Spleen (tissue), 7 donors: ENCODE measurements around the gene AMHR2.

Experiments
- CTCF ChIP-seq, 11 experiments: fragments of 200-600 bp in 7 of 11; fragments of 450-650 bp in 4 of 11; sonication (generic) in 4 of 11; IDR thresholded peaks in 8 of 11; conservative IDR thresholded peaks in 3 of 11; 1 replicate in 7 of 11; 2 replicates in 4 of 11; pipeline versions ENCODE4 v1.4.0 to v1.8.0; 2016 to 2021; ENCODE audit warnings: antibody characterized with exemption in 11 of 11, inconsistent platforms in 4 of 11, mild to moderate bottlenecking in 1 of 11
- POLR2A ChIP-seq, 3 donors: fragments of 450-650 bp; IDR thresholded peaks; one replicate each; pipeline ENCODE4 v1.5.1; 2017; ENCODE audit warnings: antibody characterized with exemption in 3 of 3, mild to moderate bottlenecking in 1 of 3
- POLR2AphosphoS5 ChIP-seq, 3 donors: sonication (generic); formaldehyde crosslinking; IDR thresholded peaks; one replicate each; pipeline ENCODE4 v1.5.1; 2017; ENCODE audit warnings: antibody characterized with exemption in 3 of 3
- donor health status: DM: no; HTN: no; CAD: no; lungs with moderate emphysema.
- donor health status: DM: no; HTN: no; CAD: no.
- donor health status: DM: no; HTN: no; CAD: no.

DNA sequence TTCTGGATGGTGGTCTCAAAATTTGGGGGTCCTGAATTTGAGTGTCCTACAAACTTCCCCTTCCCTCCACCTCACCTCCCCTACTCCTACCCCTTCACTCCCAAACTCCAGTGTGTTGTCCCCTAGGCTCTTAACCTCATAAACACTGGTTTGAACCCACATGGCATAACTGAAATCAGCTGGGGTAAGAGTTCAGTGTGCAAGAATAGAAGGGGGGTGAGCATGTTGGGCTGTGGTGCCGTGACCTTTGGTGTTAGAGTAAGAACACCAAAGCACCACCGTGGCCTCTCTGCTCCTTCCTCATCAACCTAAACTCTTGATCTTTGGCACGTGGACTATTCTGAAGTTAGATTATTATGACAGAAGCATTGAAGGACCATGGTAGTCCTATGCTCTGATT lies 39.3 kb downstream of the AMHR2 start:
- TF ChIP-seq POLR2A (IDR thresholded peaks at IDR 0.05) (no peak), CTCF (IDR thresholded peaks at IDR 0.05 in 8 of 11, conservative IDR thresholded peaks at IDR 0.05 in 3 of 11) (no peak), POLR2AphosphoS5 (IDR thresholded peaks at IDR 0.05) (peak in 1 of 3 donors; percentile 12)
